H1 (cell line): ENCODE results near the gene APMAP. TPM values are rescaled to one million over a fixed set of nuclear protein-coding genes. Genes with fewer than 3 reads are reported as not detected.

Source experiments
- CTCF ChIA-PET: fragments of 300-600 bp; sonication (Branson Sonifier 250); formaldehyde crosslinking; loops from one replicate; lab custom pipeline; 2021; ENCODE audit not compliant: partially characterized antibody; lab: Charles Lee
- POLR2A ChIA-PET: fragments of 300-600 bp; sonication (Branson Sonifier 250); formaldehyde crosslinking; loops from one replicate; lab custom pipeline; 2021; ENCODE audit warnings: inconsistent platforms; ENCODE audit not compliant: partially characterized antibody; lab: Charles Lee
- DNase-seq, 2 experiments: peaks; one replicate each; pipeline versions ENCODE4 v3.0.0 to v3.0.0-alpha.2; 2010 to 2022; ENCODE audit warnings: low spot score in 2 of 2, low read depth in 1 of 2, mixed read lengths in 1 of 2
- FAIRE-seq: peaks from 2 replicates; lab custom pipeline; 2011; peaks lifted over from hg19 to GRCh38; lab: Jason Lieb, UNC
- H2AFZ ChIP-seq: 2 replicates; pipeline ENCODE4 v1.8.1; 2012; ENCODE audit warnings: low read length, inconsistent platforms
- H2AK5ac ChIP-seq: 2 replicates; pipeline ENCODE4 v1.6.1; 2013; ENCODE audit warnings: low read depth, low read length
- H2BK120ac ChIP-seq: replicated peaks from 2 replicates; pipeline ENCODE3; 2013; ENCODE audit warnings: low read depth, low read length, inconsistent platforms
- H2BK12ac ChIP-seq: 2 replicates; pipeline ENCODE4 v1.6.1; 2013; ENCODE audit warnings: low read depth, low read length
- H2BK15ac ChIP-seq: 2 replicates; pipeline ENCODE4 v1.6.1; 2013; ENCODE audit warnings: low read length
- H2BK20ac ChIP-seq: 2 replicates; pipeline ENCODE4 v1.6.1; 2013; ENCODE audit warnings: low read length
- H2BK5ac ChIP-seq: 2 replicates; pipeline ENCODE4 v1.6.1; 2013; ENCODE audit warnings: low read depth, low read length
- H3K14ac ChIP-seq: 2 replicates; pipeline ENCODE4 v1.6.1; 2013; ENCODE audit warnings: inconsistent platforms; ENCODE audit not compliant: insufficient read length
- H3K18ac ChIP-seq: 2 replicates; pipeline ENCODE4 v1.6.1; 2013; ENCODE audit warnings: low read length; ENCODE audit errors: extremely low read depth
- H3K23ac ChIP-seq: 2 replicates; pipeline ENCODE4 v1.6.1; 2013; ENCODE audit warnings: inconsistent platforms; ENCODE audit not compliant: insufficient read length
- H3K23me2 ChIP-seq: 2 replicates; pipeline ENCODE4 v1.6.1; 2013; ENCODE audit warnings: low read depth, low read length
- H3K27ac ChIP-seq: 2 replicates; pipeline ENCODE4 v1.6.1; 2011; ENCODE audit warnings: low read depth, low read length, inconsistent platforms
- H3K27me3 ChIP-seq, 4 experiments: replicated peaks in 1 of 4; 1 replicate in 1 of 4; 2 replicates in 3 of 4; pipeline versions ENCODE4 v1.6.1 to v1.8.1; 2011 to 2013; ENCODE audit warnings: low read length in 3 of 4, mild to moderate bottlenecking in 3 of 4, inconsistent platforms in 2 of 4, mixed read lengths in 2 of 4, moderate library complexity in 1 of 4; ENCODE audit not compliant: control insufficient read depth in 3 of 4, insufficient read depth in 3 of 4; ENCODE audit errors: extremely low read depth in 1 of 4
- H3K36me3 ChIP-seq, 4 experiments: 2 replicates each; pipeline versions ENCODE4 v1.6.1 to v1.8.1; 2011 to 2013; ENCODE audit warnings: mild to moderate bottlenecking in 4 of 4, low read length in 3 of 4, moderate library complexity in 2 of 4, control low read depth in 1 of 4, inconsistent platforms in 1 of 4; ENCODE audit not compliant: insufficient read depth in 4 of 4, control insufficient read depth in 2 of 4
- H3K4ac ChIP-seq: replicated peaks from 2 replicates; pipeline ENCODE3; 2013; ENCODE audit warnings: low read length, low read depth, mixed read lengths, inconsistent platforms; ENCODE audit not compliant: insufficient read length
- H3K4me1 ChIP-seq, 4 experiments: replicated peaks in 1 of 4; 1 replicate in 1 of 4; 2 replicates in 3 of 4; pipeline versions ENCODE4 v1.6.1 to v1.8.1; 2011 to 2013; ENCODE audit warnings: low read length in 3 of 4, inconsistent platforms in 2 of 4, mixed read lengths in 1 of 4; ENCODE audit not compliant: insufficient read depth in 4 of 4, control insufficient read depth in 3 of 4
- H3K4me2 ChIP-seq, 2 experiments: 2 replicates each; pipeline versions ENCODE4 v1.6.1 to v1.8.1; 2011 to 2013; ENCODE audit warnings: low read depth in 2 of 2, low read length in 2 of 2, control low read depth in 1 of 2, inconsistent platforms in 1 of 2, mild to moderate bottlenecking in 1 of 2; ENCODE audit not compliant: insufficient read depth in 1 of 2
- H3K4me3 ChIP-seq, 4 experiments: fragments of 200-600, 300-600 bp in 1 of 4; sonication (generic), shearing (Covaris generic), sonication (Bioruptor Twin) in 1 of 4; 2 replicates each; pipeline versions ENCODE4 v1.5.1 to v1.8.1; 2011 to 2016; ENCODE audit warnings: low read length in 4 of 4, low read depth in 3 of 4, control low read depth in 2 of 4, inconsistent platforms in 2 of 4, mild to moderate bottlenecking in 2 of 4, mixed read lengths in 1 of 4, moderate library complexity in 1 of 4; ENCODE audit not compliant: insufficient read depth in 2 of 4; ENCODE audit errors: extremely low read depth in 1 of 4
- H3K56ac ChIP-seq: replicated peaks from 2 replicates; pipeline ENCODE3; 2013; ENCODE audit warnings: low read depth, mild to moderate bottlenecking, mixed read lengths, low read length, inconsistent platforms; ENCODE audit not compliant: insufficient read length
- H3K79me1 ChIP-seq: 2 replicates; pipeline ENCODE4 v1.6.1; 2013; ENCODE audit warnings: low read depth, low read length, control low read depth
- H3K79me2 ChIP-seq, 2 experiments: 2 replicates each; pipeline versions ENCODE4 v1.6.1 to v1.8.1; 2012 to 2013; ENCODE audit warnings: low read length in 2 of 2, mild to moderate bottlenecking in 2 of 2, inconsistent platforms in 1 of 2; ENCODE audit not compliant: insufficient read depth in 2 of 2, control insufficient read depth in 1 of 2
- H3K9ac ChIP-seq, 4 experiments: replicated peaks in 1 of 4; 1 replicate in 1 of 4; 2 replicates in 3 of 4; pipeline versions ENCODE4 v1.6.1 to v1.8.1; 2011 to 2013; ENCODE audit warnings: low read depth in 3 of 4, low read length in 3 of 4, control low read depth in 2 of 4, mild to moderate bottlenecking in 2 of 4, moderate library complexity in 2 of 4, inconsistent platforms in 1 of 4; ENCODE audit errors: extremely low read depth in 1 of 4
- H3K9me3 ChIP-seq, 2 experiments: 2 replicates each; pipeline versions ENCODE4 v1.6.1 to v1.8.1; 2012 to 2013; ENCODE audit warnings: mild to moderate bottlenecking in 2 of 2, moderate library complexity in 2 of 2, control low read depth in 1 of 2, inconsistent platforms in 1 of 2, low read depth in 1 of 2, low read length in 1 of 2, mixed read lengths in 1 of 2; ENCODE audit not compliant: insufficient read depth in 2 of 2
- H4K20me1 ChIP-seq, 2 experiments: replicated peaks in 1 of 2; 2 replicates each; pipeline versions ENCODE3 to v1.8.1; 2011 to 2013; ENCODE audit warnings: inconsistent platforms in 2 of 2, low read length in 2 of 2, mild to moderate bottlenecking in 1 of 2; ENCODE audit not compliant: insufficient read depth in 2 of 2, control insufficient read depth in 1 of 2
- H4K5ac ChIP-seq: 2 replicates; pipeline ENCODE4 v1.6.1; 2013; ENCODE audit warnings: low read length, low read depth, mixed read lengths, inconsistent platforms; ENCODE audit not compliant: insufficient read length
- H4K8ac ChIP-seq: 2 replicates; pipeline ENCODE4 v1.8.0; 2013; ENCODE audit warnings: mild to moderate bottlenecking, moderate library complexity, low read length, inconsistent platforms; ENCODE audit not compliant: insufficient read depth; ENCODE audit errors: extremely low read depth
- H4K91ac ChIP-seq: replicated peaks from 2 replicates; pipeline ENCODE3; 2013; ENCODE audit warnings: low read length, mixed read lengths, inconsistent platforms; ENCODE audit not compliant: insufficient read length
- FOSL1 ChIP-seq: IDR thresholded peaks from 2 replicates; pipeline ENCODE4 v1.6.1; 2011; ENCODE audit warnings: mild to moderate bottlenecking, low read depth, low read length, moderate library complexity; ENCODE audit not compliant: insufficient read depth
- RNF2 ChIP-seq: fragments of 200-900, 300-1000 bp; sonication (generic); IDR thresholded peaks from 2 replicates; pipeline ENCODE4 v1.7.1; 2016; ENCODE audit warnings: borderline replicate concordance, low read depth, mild to moderate bottlenecking, antibody characterized with exemption, low read length; ENCODE audit not compliant: poor library complexity, severe bottlenecking; ENCODE audit errors: missing control alignments
- WGBS, 2 experiments: shearing (Covaris generic) in 1 of 2; methylation state at CpG; one replicate each; pipeline versions ENCODE4 v1.1.6 to v1.1.7; 2013 to 2015; ENCODE audit warnings: low lambda C conversion rate in 2 of 2, mixed read lengths in 2 of 2, inconsistent platforms in 1 of 2, low coverage in 1 of 2, missing lambda C conversion rate in 1 of 2; ENCODE audit not compliant: insufficient replicate concordance in 2 of 2, insufficient coverage in 1 of 2, insufficient read length in 1 of 2; ENCODE audit errors: extremely low coverage in 1 of 2, missing lambda C conversion rate in 1 of 2; 5-methylcytosine and 5-hydroxymethylcytosine counted together
- polyA plus RNA-seq, 7 experiments: library from polyadenylated mRNA; depleted of rRNA in 3 of 7; stranded (reverse) in 5 of 7; unstranded in 2 of 7; fragments of >200 nt in 5 of 7; fragments of 200-250 nt in 2 of 7; gene quantifications; 1 replicate in 5 of 7; 2 replicates in 1 of 7; 4 replicates in 1 of 7; pipeline versions ENCODE4 v1.2.1 to v1.2.3, GENCODE V29; 2011 to 2013; ENCODE audit warnings: missing spikeins in 2 of 7, mixed read lengths in 2 of 7
- total RNA-seq: library from RNA; stranded (reverse); fragmentation: NEBNext Ultra II Directional; extraction: Animal tissue kit (Norgen Biotek cat#: 25700); gene quantifications from 2 replicates; pipeline ENCODE4 v1.2.1, GENCODE V29; 2021

Gene APMAP
- total and polyA plus RNA-seq, 2 of the 8 experiments (the other 6 are each of a cell fraction or from before 2014, with no cell fraction given) = 31.3 to 66.0 TPM

DNA sequence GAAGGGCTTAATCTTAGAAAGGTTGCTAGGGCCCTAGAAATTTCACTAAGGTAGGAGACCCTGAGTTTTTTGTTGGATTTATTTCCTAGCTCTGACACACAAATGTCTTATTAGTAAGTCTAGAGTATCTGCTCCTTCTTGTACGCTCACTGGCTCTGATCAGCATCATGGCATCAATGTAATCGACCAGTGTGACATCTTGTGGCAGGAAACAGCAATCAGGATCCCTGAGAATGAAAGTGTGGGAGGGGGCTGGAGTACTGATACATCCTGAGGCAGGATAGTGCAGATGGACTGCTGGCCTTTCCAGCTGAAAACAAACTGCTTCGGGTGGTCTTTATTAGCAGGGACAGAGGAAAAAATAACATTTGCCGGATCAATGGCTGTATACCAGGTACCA, 53.5 kb downstream of the APMAP start:
- 72% methylated on average over 4 of the region's 4 CpGs; no CpG with 5 or more reads in 1 of the 2 experiments for WGBS, 2 experiments
- H3K4ac ChIP-seq = no peak overlapping the region
- no peak overlapping the region for H2BK5ac ChIP-seq
- H3K27ac ChIP-seq = no peak overlapping the region
- H3K18ac ChIP-seq = no peak overlapping the region
- no peaks in the 10 kb centered on the region for H3K36me3 ChIP-seq
- no peaks in the 10 kb centered on the region for H3K79me2 ChIP-seq
- peaks cover 8 to 21% of the 10 kb centered on the region in 2 experiments; a peak in 3 of 4 replicates for H3K9me3 ChIP-seq
- no peak overlapping the region for H2BK15ac ChIP-seq
- no peak overlapping the region for H4K5ac ChIP-seq
- H3K14ac ChIP-seq = no peak overlapping the region
- H3K4me2 ChIP-seq = no peak overlapping the region
- H2BK120ac ChIP-seq = no peak overlapping the region
- H2BK12ac ChIP-seq = no peak overlapping the region
- H3K79me1 ChIP-seq = no peaks in the 10 kb centered on the region
- no peak overlapping the region for H4K8ac ChIP-seq
- no peak overlapping the region for H2AK5ac ChIP-seq
- no peaks in the 10 kb centered on the region for H4K20me1 ChIP-seq
- no peaks in the 10 kb centered on the region for H3K27me3 ChIP-seq
- no peak for TF ChIP-seq RNF2
- no peak for TF ChIP-seq FOSL1
- TF ChIP-seq, all 59 proteins: peak for 0
- no peak overlapping the region for H3K9ac ChIP-seq
- no peaks in the 10 kb centered on the region for H3K4me1 ChIP-seq
- H4K91ac ChIP-seq = no peak overlapping the region
- no peak overlapping the region for H2BK20ac ChIP-seq
- no peaks in the 10 kb centered on the region for H3K23me2 ChIP-seq
- no peak overlapping the region for H3K56ac ChIP-seq
- no peak overlapping the region for H2AFZ ChIP-seq
- ChIA-PET POLR2A (no interaction called here), CTCF (interaction anchor here (1.8 kb wide), 1 partner anchor 13 kb away, joined by 6 read pairs; no protein-coding TSS in a partner anchor)
- DNase-seq (no peak), FAIRE-seq (no peak)
- no peak overlapping the region for H3K4me3 ChIP-seq
- no peak overlapping the region for H3K23ac ChIP-seq
